Breast epithelium (tissue), 3 donors: ENCODE data around the gene CDHR2.

Source experiments
- CTCF ChIP-seq, 3 donors: fragments of 450-650 bp; IDR thresholded peaks; one replicate each; pipeline ENCODE4 v1.5.1; 2016 to 2017; ENCODE audit warnings: antibody characterized with exemption in 3 of 3, mild to moderate bottlenecking in 3 of 3, moderate library complexity in 3 of 3
- POLR2A ChIP-seq: fragments of 450-650 bp; IDR thresholded peaks from one replicate; pipeline ENCODE4 v1.6.1; 2016; ENCODE audit warnings: antibody characterized with exemption, mild to moderate bottlenecking, moderate library complexity

- TF ChIP-seq CTCF (IDR thresholded peaks at IDR 0.05), result no peak
- no peak for TF ChIP-seq POLR2A
Measured at GRCh38 chr5:176618783-176619182, 69.6 kb downstream of the CDHR2 start.
